Omental fat pad (tissue), 4 donors: Measurements from ENCODE around the gene RNF40. TPM values are rescaled to one million over a fixed set of nuclear protein-coding genes. Genes with fewer than 3 reads are reported as not detected.

Source experiments
- ATAC-seq: fragments of 150-250 bp; one replicate; pipeline ENCODE4 v1.9.1; 2016; ENCODE audit warnings: mild to moderate bottlenecking, moderate library complexity; ENCODE audit not compliant: low FRiP score
- DNase-seq: peaks from one replicate; pipeline ENCODE4 v3.0.0-alpha.2; 2019; ENCODE audit warnings: low spot score
- CTCF ChIP-seq, 3 donors: fragments of 450-650 bp; IDR thresholded peaks; one replicate each; pipeline ENCODE4 v1.5.1; 2016 to 2017; ENCODE audit warnings: antibody characterized with exemption in 3 of 3, mild to moderate bottlenecking in 3 of 3, moderate library complexity in 2 of 3
- total RNA-seq, 4 donors: library from RNA; depleted of rRNA; stranded (reverse); fragments of >200 nt; gene quantifications; one replicate each; pipeline ENCODE4 v1.1.0, GENCODE V29; 2016

The RNF40 gene
- total RNA-seq, 4 donors from 2014 or later: 53.9 to 77.7 (median 69.5) TPM

GRCh38 chr16:30762991-30763725 lies 1.0 kb downstream of the RNF40 start:
- ATAC-seq: no peak
- no peak for TF ChIP-seq CTCF (IDR thresholded peaks at IDR 0.05)
- DNase-seq: no peak

DNA sequence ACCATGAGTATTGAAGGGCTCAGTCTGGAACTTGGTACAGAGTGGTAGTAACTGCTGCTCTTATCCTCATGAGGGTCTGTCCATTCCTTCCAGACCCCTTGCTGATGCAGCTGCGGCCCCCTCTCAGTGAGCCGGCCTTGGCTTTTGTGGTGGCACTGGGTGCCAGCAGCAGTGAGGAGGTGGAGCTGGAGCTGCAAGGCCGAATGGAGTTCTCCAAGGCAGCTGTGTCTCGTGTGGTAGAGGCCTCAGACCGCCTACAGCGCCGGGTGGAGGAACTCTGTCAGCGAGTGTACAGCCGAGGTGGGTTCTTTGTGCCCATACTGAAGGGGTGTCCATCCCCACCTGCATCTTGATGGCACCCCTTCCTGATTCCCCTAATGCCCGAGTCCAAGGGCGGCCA lies 2.0 kb downstream of the RNF40 start:
- ATAC-seq (no peak), DNase-seq (no peak)
- no peak for TF ChIP-seq CTCF (IDR thresholded peaks at IDR 0.05)

DNA sequence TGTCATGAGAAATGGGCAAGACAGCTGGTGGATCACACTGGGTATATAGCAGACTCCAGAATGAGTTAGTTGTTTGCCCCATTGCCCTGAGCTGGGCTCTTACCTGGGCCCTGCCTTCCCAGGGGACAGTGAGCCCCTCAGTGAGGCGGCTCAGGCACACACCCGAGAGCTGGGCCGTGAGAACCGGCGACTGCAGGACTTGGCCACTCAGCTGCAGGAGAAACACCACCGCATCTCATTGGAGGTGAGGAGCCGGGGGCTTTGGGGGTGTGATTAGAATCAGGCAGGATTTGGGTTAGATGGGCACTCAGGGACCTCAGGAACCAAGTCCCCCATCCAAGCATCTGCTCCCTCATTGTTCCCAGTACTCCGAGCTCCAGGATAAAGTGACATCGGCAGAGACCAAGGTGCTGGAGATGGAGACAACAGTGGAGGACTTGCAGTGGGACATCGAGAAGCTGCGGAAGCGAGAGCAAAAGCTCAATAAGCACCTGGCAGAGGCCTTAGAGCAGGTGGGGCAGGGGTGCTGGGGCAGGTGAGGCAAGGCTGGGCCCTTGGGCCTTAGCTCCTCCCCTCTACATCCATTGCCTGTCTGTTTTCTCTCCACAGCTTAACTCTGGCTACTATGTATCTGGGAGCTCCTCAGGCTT lies 2.8 kb downstream of the RNF40 start:
- DNase-seq: no peak
- TF ChIP-seq CTCF (IDR thresholded peaks at IDR 0.05): no peak
- no peak for ATAC-seq

- DNase-seq (no peak), ATAC-seq (no peak)
These were observed 4.2 kb downstream of the RNF40 start for GRCh38 chr16:30766206-30766932.

DNA sequence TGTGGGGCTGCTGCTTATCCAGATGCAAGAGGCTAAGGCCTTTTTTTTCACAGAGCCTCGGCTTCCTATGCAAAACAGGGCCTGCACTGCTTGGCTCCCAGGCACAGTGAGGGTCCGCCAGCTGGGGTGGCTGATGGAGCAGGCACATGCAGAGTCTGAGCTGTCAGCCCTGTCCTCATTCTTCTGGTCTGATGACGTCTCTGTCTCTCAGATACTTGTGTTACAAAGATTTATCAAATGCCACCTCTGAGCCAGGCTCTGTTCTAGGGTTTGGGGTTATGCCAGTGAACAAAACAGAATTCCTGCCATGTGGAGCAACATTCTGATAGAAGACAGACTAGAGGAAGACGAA lies 4.8 kb downstream of the RNF40 start:
- TF ChIP-seq CTCF (IDR thresholded peaks at IDR 0.05): no peak
- DNase-seq (no peak), ATAC-seq (no peak)

More at GRCh38 chr16:30766206-30766932, 4.2 kb downstream of the RNF40 start:
- no peak for TF ChIP-seq CTCF (IDR thresholded peaks at IDR 0.05)

DNA sequence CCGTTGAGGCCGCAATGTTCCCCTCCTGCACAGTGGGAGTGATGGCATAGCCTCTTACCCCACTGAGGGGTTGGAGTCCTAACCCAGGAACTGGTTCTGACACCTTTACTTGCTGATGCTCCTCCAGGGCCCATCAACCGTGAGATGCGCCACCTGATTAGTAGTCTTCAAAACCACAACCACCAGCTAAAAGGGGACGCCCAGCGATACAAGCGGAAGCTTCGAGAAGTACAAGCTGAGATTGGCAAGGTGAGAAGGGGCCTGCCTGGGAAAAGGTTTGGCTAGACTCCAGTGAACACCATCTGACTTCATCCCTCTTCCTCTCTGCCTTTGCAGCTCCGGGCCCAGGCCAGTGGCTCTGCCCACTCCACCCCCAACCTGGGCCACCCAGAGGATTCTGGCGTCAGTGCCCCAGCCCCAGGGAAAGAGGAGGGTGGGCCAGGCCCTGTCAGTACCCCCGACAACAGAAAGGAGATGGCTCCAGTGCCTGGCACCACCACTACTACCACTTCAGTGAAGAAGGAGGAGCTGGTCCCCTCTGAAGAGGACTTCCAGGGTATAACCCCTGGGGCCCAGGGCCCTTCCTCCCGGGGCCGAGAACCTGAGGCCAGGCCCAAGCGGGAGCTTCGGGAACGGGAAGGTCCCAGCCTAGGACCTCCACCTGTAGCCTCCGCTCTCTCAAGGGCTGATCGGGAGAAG lies 5.8 kb downstream of the RNF40 start:
- no peak for DNase-seq

More for the DNA sequence above, 5.8 kb downstream of the RNF40 start:
- no peak for TF ChIP-seq CTCF (IDR thresholded peaks at IDR 0.05)
- no peak for ATAC-seq
